ENCODE measurements around the gene JADE1. TPM values are rescaled to one million over a fixed set of nuclear protein-coding genes. Genes with fewer than 3 reads are reported as not detected.

JADE1 gene
- total and polyA plus RNA-seq, 2 of the 13 experiments (the other 11 are each of a cell fraction or from before 2014, with no cell fraction given) = 5.4 to 19.3 TPM

DNA sequence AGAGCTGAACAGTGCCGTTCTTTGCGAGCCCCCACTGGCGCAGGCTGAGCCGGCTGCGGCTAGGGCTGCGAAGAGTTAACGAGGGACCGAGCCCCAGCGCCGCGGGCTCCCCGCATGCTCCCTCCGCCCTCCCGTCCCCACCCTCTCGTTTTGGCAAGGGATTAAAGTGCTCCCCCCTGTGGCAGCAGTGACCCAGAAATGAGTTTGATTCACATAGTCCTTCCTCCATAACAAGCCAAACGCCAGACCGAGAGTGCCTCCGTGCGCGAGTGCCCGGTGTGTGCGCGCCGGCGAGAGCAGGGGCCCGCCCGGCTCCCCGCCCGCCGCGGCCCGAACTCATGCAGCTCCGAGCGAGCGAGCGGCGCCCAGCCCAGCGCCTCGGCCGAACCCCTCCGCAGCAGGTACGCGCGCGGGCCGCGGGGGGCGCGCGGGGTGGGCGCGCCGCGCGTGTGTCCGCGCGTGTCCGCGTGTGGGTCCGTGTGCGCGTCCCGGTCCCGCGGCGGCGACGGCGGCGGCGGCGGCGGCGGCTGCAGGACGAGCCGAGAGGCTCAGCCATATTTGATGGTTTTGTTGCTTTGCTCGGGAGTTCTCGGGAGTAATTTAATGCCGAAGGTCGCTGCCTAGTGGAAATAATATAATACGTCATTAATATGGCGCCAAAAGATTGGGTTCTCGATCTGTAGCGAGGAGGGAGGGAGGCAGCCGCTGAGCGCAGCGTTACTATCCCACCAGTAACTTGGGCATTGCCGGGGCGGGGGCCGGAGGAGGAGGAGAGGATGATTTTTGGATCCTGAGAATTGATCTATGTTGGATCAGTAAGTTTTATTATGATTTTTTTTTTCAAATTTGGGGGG, at the start of gene JADE1 (continued):
- no peak for TF ChIP-seq HIC2 (CRISPR knock-in tag; IDR thresholded peaks at IDR 0.05; ENCODE audit: low read depth)
- 0 out of 2 replicates have a peak, but pooled peaks have one; percentile 44 for TF ChIP-seq SRY (CRISPR knock-in tag; IDR thresholded peaks at IDR 0.05)
- peak; percentile 21; the same call in 1 of the 2 replicates for TF ChIP-seq HDAC2 (CRISPR knock-in tag; IDR thresholded peaks at IDR 0.05)
- peak; percentile 67; the same call in 1 of the 2 replicates for TF ChIP-seq SRF (IDR thresholded peaks at IDR 0.05; ENCODE audit: low read depth, low read length)
- no peak for TF ChIP-seq ZNF142 (CRISPR knock-in tag; IDR thresholded peaks at IDR 0.05)
- TF ChIP-seq AGO1 (IDR thresholded peaks at IDR 0.05; ENCODE audit: low read depth, low read length, poor library complexity, severe bottlenecking) = no peak
- TF ChIP-seq ZNF792 (CRISPR knock-in tag; IDR thresholded peaks at IDR 0.05) = peak; percentile 56
- TF ChIP-seq KLF16 (CRISPR knock-in tag; IDR thresholded peaks at IDR 0.05) = peak in 1 of 2 experiments; percentile 66; a peak in 2 of 4 replicates
- no peak for TF ChIP-seq ZNF597 (CRISPR knock-in tag; IDR thresholded peaks at IDR 0.05)
- peak; percentile 44; the same call in 1 of the 2 replicates for TF ChIP-seq MLX (CRISPR knock-in tag; IDR thresholded peaks at IDR 0.05)
- TF ChIP-seq TMF1 (CRISPR knock-in tag; IDR thresholded peaks at IDR 0.05; ENCODE audit: low read depth) = peak; percentile 61; the same call in 1 of the 2 replicates
- TF ChIP-seq, protein P1, sequence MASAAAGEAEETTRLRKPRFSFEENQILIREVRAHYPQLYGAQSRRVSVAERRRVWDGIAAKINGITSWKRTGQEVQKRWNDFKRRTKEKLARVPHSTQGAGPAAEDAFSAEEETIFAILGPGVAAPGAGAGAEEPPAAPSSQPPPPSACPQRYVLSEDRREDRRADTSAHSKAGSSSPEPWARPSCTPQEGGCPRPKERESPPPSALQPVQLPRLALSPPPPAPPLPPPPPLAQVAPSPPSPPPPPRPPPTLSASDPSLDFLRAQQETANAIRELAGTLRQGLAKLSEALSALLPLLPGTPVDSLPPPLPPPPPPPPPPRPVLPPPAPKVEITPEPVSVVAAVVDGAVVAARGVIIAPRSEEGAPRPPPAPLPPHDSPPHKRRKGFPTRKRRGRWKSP (CRISPR knock-in tag; IDR thresholded peaks at IDR 0.05) = 0 out of 2 replicates have a peak, but pooled peaks have one; percentile 34
- TF ChIP-seq, protein P2, sequence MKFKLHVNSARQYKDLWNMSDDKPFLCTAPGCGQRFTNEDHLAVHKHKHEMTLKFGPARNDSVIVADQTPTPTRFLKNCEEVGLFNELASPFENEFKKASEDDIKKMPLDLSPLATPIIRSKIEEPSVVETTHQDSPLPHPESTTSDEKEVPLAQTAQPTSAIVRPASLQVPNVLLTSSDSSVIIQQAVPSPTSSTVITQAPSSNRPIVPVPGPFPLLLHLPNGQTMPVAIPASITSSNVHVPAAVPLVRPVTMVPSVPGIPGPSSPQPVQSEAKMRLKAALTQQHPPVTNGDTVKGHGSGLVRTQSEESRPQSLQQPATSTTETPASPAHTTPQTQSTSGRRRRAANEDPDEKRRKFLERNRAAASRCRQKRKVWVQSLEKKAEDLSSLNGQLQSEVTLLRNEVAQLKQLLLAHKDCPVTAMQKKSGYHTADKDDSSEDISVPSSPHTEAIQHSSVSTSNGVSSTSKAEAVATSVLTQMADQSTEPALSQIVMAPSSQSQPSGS (CRISPR knock-in tag; IDR thresholded peaks at IDR 0.05) = peak; percentile 42; the same call in 1 of the 2 replicates
- no peak for TF ChIP-seq EEA1 (CRISPR knock-in tag; IDR thresholded peaks at IDR 0.05; ENCODE audit: borderline replicate concordance)
- TF ChIP-seq ZNF253 (CRISPR knock-in tag; IDR thresholded peaks at IDR 0.05; ENCODE audit: borderline replicate concordance) = no peak
